Left lung (tissue), 10 donors: Measurements from ENCODE around the gene NRDC. TPM values are rescaled to one million over a fixed set of nuclear protein-coding genes. Genes with fewer than 3 reads are reported as not detected.

ENCODE experiments used
- ATAC-seq: fragments of 200-7000 bp; cut with Tn5 transposase; one replicate; pipeline ENCODE4 v1.9.1; 2020; ENCODE audit warnings: moderate library complexity
- DNase-seq, 4 donors: peaks; one replicate each; pipeline ENCODE4 v3.0.0-alpha.2; 2013 to 2020
- H3K27ac ChIP-seq, 2 donors: fragments of 200-600 bp; sonication (generic) in 1 of 2; one replicate each; pipeline versions ENCODE4 v1.5.0 to v1.8.0; 2020 to 2021
- H3K27me3 ChIP-seq, 2 donors: fragments of 200-600 bp; sonication (generic) in 1 of 2; one replicate each; pipeline versions ENCODE4 v1.5.0 to v1.8.0; 2020 to 2021
- H3K36me3 ChIP-seq, 2 donors: fragments of 200-600 bp; sonication (generic) in 1 of 2; one replicate each; pipeline versions ENCODE4 v1.5.0 to v1.8.0; 2020 to 2021
- H3K4me1 ChIP-seq, 2 donors: fragments of 200-600 bp; one replicate each; pipeline ENCODE4 v1.8.0; 2021
- H3K4me3 ChIP-seq, 2 donors: fragments of 200-600 bp; sonication (generic) in 1 of 2; one replicate each; pipeline versions ENCODE4 v1.5.0 to v1.8.0; 2020 to 2021; ENCODE audit warnings: mild to moderate bottlenecking in 1 of 2
- H3K9me3 ChIP-seq, 2 donors: fragments of 200-600 bp; sonication (generic) in 1 of 2; one replicate each; pipeline versions ENCODE4 v1.5.0 to v1.8.0; 2020 to 2021
- CTCF ChIP-seq, 2 donors: fragments of 200-600 bp; sonication (generic) in 1 of 2; IDR thresholded peaks; one replicate each; pipeline versions ENCODE4 v1.5.0 to v1.8.0; 2021; ENCODE audit warnings: antibody characterized with exemption in 2 of 2
- intact Hi-C, 2 donors: fragments of 100-400 bp; cut with DNase I; formaldehyde crosslinking; loops; one replicate each; pipeline versions ENCODE4 v1.11.2 to v1.14.2; 2022
- microRNA-seq, 2 donors: library from miRNA; unstranded; fragments of <30 nt; microRNA quantifications; one replicate each; pipeline ENCODE4, GENCODE V29; 2019
- polyA plus RNA-seq, 6 donors: library from polyadenylated mRNA; unstranded; fragments of 120-200 nt; gene quantifications; one replicate each; pipeline ENCODE4 v1.2.1, GENCODE V29; 2013; ENCODE audit not compliant: insufficient read length in 6 of 6
- total RNA-seq, 2 donors: library from RNA; stranded (reverse); fragmentation: NEBNext Ultra II Directional; extraction: Animal tissue kit (Norgen Biotek cat#: 25700); gene quantifications; one replicate each; pipeline ENCODE4 v1.2.1, GENCODE V29; 2021
- donor health status: DM: no; HTN: yes; CAD: no.
- donor health status: DM: no; HTN: no; CAD: no.

NRDC gene
- total and polyA plus RNA-seq, 8 donors, result 101 to 176 (median 153) TPM

GRCh38 chr1:51749151-51749550, 129.4 kb downstream of the NRDC start:
- intact Hi-C loops, result no loop called here
- TF ChIP-seq CTCF (IDR thresholded peaks at IDR 0.05), result no peak
- H3K27ac ChIP-seq, result no peak overlapping the region
- no peak overlapping the region for H3K4me3 ChIP-seq
- H3K27me3 ChIP-seq, result no peaks in the 10 kb centered on the region
- DNase-seq (no peak), ATAC-seq (no peak)
- H3K36me3 ChIP-seq, result peaks cover 0 to 18% of the 10 kb centered on the region in 2 donors
- H3K9me3 ChIP-seq, result no peaks in the 10 kb centered on the region
- peaks cover 0 to 2% of the 10 kb centered on the region in 2 donors for H3K4me1 ChIP-seq

- H3K27ac ChIP-seq, result no peak overlapping the region
- no peak for DNase-seq
- ATAC-seq, result no peak
- H3K4me3 ChIP-seq, result no peak overlapping the region
- peaks cover 0 to 4% of the 10 kb centered on the region in 2 donors for H3K36me3 ChIP-seq
- H3K9me3 ChIP-seq, result no peaks in the 10 kb centered on the region
- intact Hi-C loops, result no loop called here
- TF ChIP-seq CTCF (IDR thresholded peaks at IDR 0.05), result no peak
- H3K27me3 ChIP-seq, result no peaks in the 10 kb centered on the region
- peaks cover 0 to 11% of the 10 kb centered on the region in 2 donors for H3K4me1 ChIP-seq
Observed at GRCh38 chr1:51745304-51745570, 133.3 kb downstream of the NRDC start.

GRCh38 chr1:51744506-51745303, 133.8 kb downstream of the NRDC start:
- no peak for TF ChIP-seq CTCF (IDR thresholded peaks at IDR 0.05)
- H3K27ac ChIP-seq, result no peak overlapping the region
- no peak for ATAC-seq

GRCh38 chr1:51741121-51741681, 137.3 kb downstream of the NRDC start:
- intact Hi-C loops, result no loop called here
- Histone ChIP-seq H3K4me1 (peaks cover 9 to 20% of the 10 kb centered on the region in 2 donors), H3K27me3 (no peaks in the 10 kb centered on the region), H3K27ac (no peak overlapping the region), H3K4me3 (no peak overlapping the region), H3K9me3 (no peaks in the 10 kb centered on the region), H3K36me3 (no peaks in the 10 kb centered on the region)
- no peak for TF ChIP-seq CTCF (IDR thresholded peaks at IDR 0.05)
- ATAC-seq (no peak), DNase-seq (no peak)

More at GRCh38 chr1:51744506-51745303, 133.8 kb downstream of the NRDC start:
- peaks cover 0 to 4% of the 10 kb centered on the region in 2 donors for H3K36me3 ChIP-seq
- H3K4me3 ChIP-seq, result no peak overlapping the region
- intact Hi-C loops, result no loop called here
- H3K9me3 ChIP-seq, result no peaks in the 10 kb centered on the region
- H3K27me3 ChIP-seq, result no peaks in the 10 kb centered on the region
- H3K4me1 ChIP-seq, result peaks cover 0 to 9% of the 10 kb centered on the region in 2 donors
- DNase-seq, result no peak

- H3K27ac ChIP-seq, result no peak overlapping the region
- TF ChIP-seq CTCF (IDR thresholded peaks at IDR 0.05), result no peak
- no peaks in the 10 kb centered on the region for H3K9me3 ChIP-seq
- no peaks in the 10 kb centered on the region for H3K27me3 ChIP-seq
- peaks cover 12 to 21% of the 10 kb centered on the region in 2 donors for H3K4me1 ChIP-seq
- no peak overlapping the region for H3K4me3 ChIP-seq
- DNase-seq, result no peak
- no peaks in the 10 kb centered on the region for H3K36me3 ChIP-seq
- intact Hi-C loops, result no loop called here
- ATAC-seq, result peak; percentile 27
Observed at GRCh38 chr1:51740652-51741051, 137.9 kb downstream of the NRDC start.

Small RNA genes lying within 50 kb of the gene (microRNA-seq; reads per million reads assigned to microRNA genes)
- gene MIR761, result 0 reads per million in 2 donors

Other genes starting within 250 kb of the NRDC start
- gene RAB3B, start 112.0 kb upstream of the NRDC start, total RNA-seq, result under 1 TPM; 0.05 to 0.06 TPM
- gene RAB3B, start 112.0 kb upstream of the NRDC start, polyA plus RNA-seq, result under 1 TPM; 0.38 to 0.63 (median 0.41) TPM
- 1 to 10 TPM; 7.2 to 8.6 TPM for gene KTI12, start 155.1 kb upstream of the NRDC start, total RNA-seq
- 1 to 10 TPM; 3.8 to 5.7 (median 5.0) TPM for gene KTI12, start 155.1 kb upstream of the NRDC start, polyA plus RNA-seq
- 10 to 100 TPM; 43.5 to 52.3 TPM for gene TXNDC12, start 176.5 kb upstream of the NRDC start, total RNA-seq
- gene TXNDC12, start 176.5 kb upstream of the NRDC start, polyA plus RNA-seq, result 10 to 100 TPM; 53.4 to 60.8 (median 58.4) TPM
- gene BTF3L4, start 177.6 kb upstream of the NRDC start, total RNA-seq, result 10 to 100 TPM; 35.6 to 45.5 TPM
- gene BTF3L4, start 177.6 kb upstream of the NRDC start, polyA plus RNA-seq, result 10 to 100 TPM; 64.6 to 78.7 (median 72.2) TPM